HepG2 (cell line): ENCODE data around the gene CAVIN1. TPM values are rescaled to one million over a fixed set of nuclear protein-coding genes. Genes with fewer than 3 reads are reported as not detected.
A peak's percentile ranks its signal among the peaks of the same experiment; 100 is the strongest.

Source experiments
- ATAC-seq: fragments of 200-7000 bp; cut with Tn5 transposase; 3 replicates; pipeline ENCODE4 v1.9.1; 2020; ENCODE audit warnings: mild to moderate bottlenecking, moderate library complexity
- BruUV-seq: library from RNA; stranded (reverse); fragments of 400-500 nt; replicated peaks from 2 replicates; lab custom pipeline; 2021; lab: Mats Ljungman, UMichigan
- CTCF ChIA-PET: fragments of 300-600 bp; formaldehyde crosslinking; extraction: SDS; loops from one replicate; lab custom pipeline; 2021; ENCODE audit warnings: low total read pairs, inconsistent platforms, low intra/inter-chr PET ratio; lab: Yijun Ruan, JAX
- POLR2A ChIA-PET: fragments of 350-600 bp; sonication (Branson Sonifier 250); formaldehyde crosslinking; loops from one replicate; lab custom pipeline; 2020; ENCODE audit warnings: antibody characterized with exemption, inconsistent platforms; lab: Yijun Ruan, JAX
- DNase-seq: peaks from one replicate; pipeline ENCODE4 v3.0.0-alpha.2; 2015; ENCODE audit warnings: low spot score
- FAIRE-seq: peaks from 3 replicates; lab custom pipeline; 2011; peaks lifted over from hg19 to GRCh38; lab: Jason Lieb, UNC
- H2AFZ ChIP-seq: one replicate; pipeline ENCODE4 v1.6.1; 2011; ENCODE audit warnings: low read length, inconsistent platforms
- H3K27ac ChIP-seq: fragments of 300-600 bp; 3 replicates; pipeline ENCODE4 v1.8.0; 2011; ENCODE audit warnings: mixed run types, mild to moderate bottlenecking, mixed read lengths, low read length, inconsistent platforms; ENCODE audit not compliant: insufficient read depth; ENCODE audit errors: extremely low read length
- H3K27me3 ChIP-seq, 2 experiments: fragments of 200-600 bp in 1 of 2; 2 replicates in 1 of 2; 3 replicates in 1 of 2; pipeline versions ENCODE4 v1.6.0 to v1.8.0; 2011; ENCODE audit warnings: low read length in 2 of 2, mild to moderate bottlenecking in 2 of 2, moderate library complexity in 2 of 2, inconsistent platforms in 1 of 2; ENCODE audit not compliant: insufficient read depth in 2 of 2, control insufficient read depth in 1 of 2
- H3K36me3 ChIP-seq, 2 experiments: fragments of 200-600 bp in 1 of 2; replicated peaks in 1 of 2; 2 replicates in 1 of 2; 3 replicates in 1 of 2; pipeline versions ENCODE4 v1.5.1 to v1.8.0; 2011; ENCODE audit warnings: low read length in 2 of 2, inconsistent platforms in 1 of 2; ENCODE audit not compliant: insufficient read depth in 2 of 2, control insufficient read depth in 1 of 2
- H3K4me1 ChIP-seq: 2 replicates; pipeline ENCODE4 v1.5.1; 2012; ENCODE audit warnings: low read length, inconsistent platforms; ENCODE audit not compliant: insufficient read depth
- H3K4me2 ChIP-seq: 2 replicates; pipeline ENCODE4 v1.6.0; 2011; ENCODE audit warnings: low read depth, low read length, inconsistent platforms
- H3K4me3 ChIP-seq, 3 experiments: fragments of 200-600 bp in 1 of 3; sonication (generic), shearing (Covaris generic) in 1 of 3; replicated peaks in 1 of 3; 2 replicates each; pipeline ENCODE4 v1.5.1; 2011 to 2016; ENCODE audit warnings: low read length in 3 of 3, inconsistent platforms in 2 of 3, low read depth in 2 of 3, mild to moderate bottlenecking in 2 of 3, control low read depth in 1 of 3, mixed read lengths in 1 of 3; ENCODE audit not compliant: insufficient read depth in 1 of 3
- H3K79me2 ChIP-seq: one replicate; pipeline ENCODE4 v1.6.1; 2011; ENCODE audit warnings: low read length, inconsistent platforms; ENCODE audit not compliant: insufficient read depth
- H3K9ac ChIP-seq: 2 replicates; pipeline ENCODE4 v1.6.0; 2011; ENCODE audit warnings: mild to moderate bottlenecking, low read depth, low read length, inconsistent platforms; ENCODE audit not compliant: insufficient read depth
- H3K9me3 ChIP-seq: 2 replicates; pipeline ENCODE4 v1.5.1; 2012; ENCODE audit warnings: mild to moderate bottlenecking, low read length
- H4K20me1 ChIP-seq: 2 replicates; pipeline ENCODE4 v1.6.0; 2011; ENCODE audit warnings: inconsistent platforms, mild to moderate bottlenecking, low read length, moderate library complexity; ENCODE audit not compliant: insufficient read depth
- HNF4A ChIP-seq: sonication (generic); formaldehyde crosslinking; IDR thresholded peaks from 2 replicates; pipeline ENCODE4 v1.4.0; 2020; ENCODE audit warnings: missing genetic modification reagents
- KDM5B ChIP-seq: sonication (generic); formaldehyde crosslinking; IDR thresholded peaks from 2 replicates; pipeline ENCODE4 v1.4.0; 2020; ENCODE audit warnings: missing genetic modification reagents, mild to moderate bottlenecking, borderline replicate concordance
- NBN ChIP-seq: fragments of 450-650 bp; conservative IDR thresholded peaks from 2 replicates; pipeline ENCODE4 v1.6.1; 2017
- TFAP4 ChIP-seq: sonication (generic); IDR thresholded peaks from 2 replicates; pipeline ENCODE4 v1.6.1; 2016; ENCODE audit warnings: low read depth, borderline replicate concordance
- ZBTB40 ChIP-seq, 2 experiments: fragments of 450-650 bp in 1 of 2; sonication (generic) in 1 of 2; formaldehyde crosslinking in 1 of 2; IDR thresholded peaks; 2 replicates each; pipeline versions ENCODE4 v1.6.1 to v1.8.0; 2016 to 2022; ENCODE audit warnings: antibody characterized with exemption in 1 of 2, mild to moderate bottlenecking in 1 of 2, missing genetic modification reagents in 1 of 2
- ZNF687 ChIP-seq: sonication (generic); formaldehyde crosslinking; IDR thresholded peaks from 2 replicates; pipeline ENCODE4 v1.5.1; 2020; ENCODE audit warnings: mild to moderate bottlenecking, missing genetic modification reagents, moderate library complexity
- ZNF691 ChIP-seq: sonication (generic); formaldehyde crosslinking; IDR thresholded peaks from 2 replicates; pipeline ENCODE4 v1.4.0; 2020; ENCODE audit warnings: missing genetic modification reagents, low read depth, mild to moderate bottlenecking, borderline replicate concordance
- WGBS: methylation state at CpG from one replicate; pipeline ENCODE4 v1.1.6; 2017; ENCODE audit warnings: low lambda C conversion rate; 5-methylcytosine and 5-hydroxymethylcytosine counted together
- in situ Hi-C: cut with HindIII; loops from 2 replicates; pipeline ENCODE4 v1.10.0; 2017; ENCODE audit warnings: low pct_unique_long_range_greater_than_20kb; ENCODE audit not compliant: extremely low pct_ligation_motif_present
- intact Hi-C: fragments of 100-400 bp; cut with micrococcal nuclease; formaldehyde crosslinking; loops from one replicate; pipeline ENCODE4 v1.10.0; 2022; ENCODE audit not compliant: unreplicated experiment
- polyA plus RNA-seq, 8 experiments: library from polyadenylated mRNA; depleted of rRNA in 3 of 8; stranded (reverse) in 7 of 8; unstranded in 1 of 8; fragments of >200 nt; fragmentation: Illumina TruSeq in 4 of 8; extraction: Trizol in 4 of 8; gene quantifications; 2 replicates each; pipeline versions ENCODE4 v1.2.1 to v1.2.3, GENCODE V29; 2011 to 2016; ENCODE audit warnings: low read depth in 4 of 8, missing spikeins in 1 of 8, mixed read lengths in 1 of 8; ENCODE audit not compliant: insufficient read depth in 1 of 8
- total RNA-seq, 5 experiments: library from RNA; depleted of rRNA; stranded (reverse); fragments of >200 nt; fragmentation: Illumina TruSeq; extraction: Trizol; gene quantifications; 2 replicates each; pipeline ENCODE4 v1.2.3, GENCODE V29; 2016; ENCODE audit warnings: low read depth in 1 of 5

The CAVIN1 gene
- total and polyA plus RNA-seq, 2 of the 13 experiments (the other 11 are each of a cell fraction or from before 2014, with no cell fraction given): 15.9 to 25.5 TPM

GRCh38 chr17:42422412-42422957 is 571 bp downstream of the CAVIN1 start:
- H4K20me1 ChIP-seq: no peaks in the 10 kb centered on the region
- no peak overlapping the region for H2AFZ ChIP-seq
- peak overlapping the region; percentile 93 for H3K4me2 ChIP-seq
- H3K9ac ChIP-seq: peak overlapping the region; percentile 72
- 1% methylated on average over 29 of the region's 44 CpGs for WGBS
- peak overlapping the region; percentile 78 to 95 (median 88) for H3K4me3 ChIP-seq
- DNase-seq (no peak), ATAC-seq (peak; percentile 75), FAIRE-seq (no peak)
- H3K27me3 ChIP-seq: no peaks in the 10 kb centered on the region; a peak in 1 of 5 replicates
- no peaks in the 10 kb centered on the region for H3K9me3 ChIP-seq
- in situ Hi-C loops (loop anchor here (5.0 kb wide), 1 partner anchor 95 kb away; no protein-coding TSS in a partner anchor), intact Hi-C loops (loop anchor here (10.0 kb wide), 1 partner anchor 62 kb away; no protein-coding TSS in a partner anchor)
- POLR2A ChIA-PET: interaction anchor here (0.5 to 1.9 kb wide), 24 partner anchors 9 to 254 kb away, joined by 3 to 27 read pairs (median 5); partner anchors contain the start of genes GHDC, NAGLU, PLEKHH3 and STAT3
- TSS peak; percentile 86 for BruUV-seq
- CTCF ChIA-PET: no interaction called here
- H3K79me2 ChIP-seq: peaks cover 10% of the 10 kb centered on the region
- peak overlapping the region; percentile 7 for H3K27ac ChIP-seq
- H3K36me3 ChIP-seq: no peaks in the 10 kb centered on the region
- peaks cover 41% of the 10 kb centered on the region for H3K4me1 ChIP-seq
- TF ChIP-seq KDM5B (peak; percentile 90), NBN (no peak), ZBTB40 (IDR thresholded peaks at IDR 0.05) (no peak), ZBTB40 (CRISPR knock-in tag; IDR thresholded peaks at IDR 0.05) (peak; percentile 49; the same call in 1 of the 2 replicates), TFAP4 (peak; percentile 83; the same call in 1 of the 2 replicates), HNF4A (CRISPR knock-in tag) (no peak), ZNF687 (peak; percentile 92; the same call in 1 of the 2 replicates), ZNF691 (CRISPR knock-in tag) (peak; percentile 8)
